Sigmoid colon (tissue), 3 donors: ENCODE measurements around the gene RIMKLB.

Experiments
- CTCF ChIP-seq, 4 experiments: fragments of 450-650 bp in 3 of 4; fragments of 200-600 bp in 1 of 4; IDR thresholded peaks; one replicate each; pipeline ENCODE4 v1.5.1; 2016 to 2019; ENCODE audit warnings: antibody characterized with exemption in 4 of 4, mild to moderate bottlenecking in 3 of 4, moderate library complexity in 2 of 4
- POLR2A ChIP-seq, 2 donors: fragments of 450-650 bp; IDR thresholded peaks; one replicate each; pipeline ENCODE4 v1.6.1; 2016; ENCODE audit warnings: antibody characterized with exemption in 2 of 2, mild to moderate bottlenecking in 2 of 2, moderate library complexity in 2 of 2

GRCh38 chr12:8822298-8822697, 124.5 kb downstream of the RIMKLB start, which contains the start of gene A2ML1:
- no peak for TF ChIP-seq CTCF (IDR thresholded peaks at IDR 0.05)
- no peak for TF ChIP-seq POLR2A (IDR thresholded peaks at IDR 0.05)
